ENCODE data around the gene SDF2L1. TPM values are rescaled to one million over a fixed set of nuclear protein-coding genes. Genes with fewer than 3 reads are reported as not detected.

The SDF2L1 gene
- total RNA-seq, 1 donor from 2014 or later: 24.0 TPM

GRCh38 chr22:21598302-21598701 lies 43.8 kb upstream of the SDF2L1 start:
- no peak for TF ChIP-seq CTCF (IDR thresholded peaks at IDR 0.05; ENCODE audit: partially characterized antibody, unreplicated experiment)
- Mint-ChIP-seq H3K9me3 (ENCODE audit: unreplicated experiment) (peaks cover 10% of the 10 kb centered on the region), H3K4me1 (ENCODE audit: low read depth, unreplicated experiment) (peaks cover 20% of the 10 kb centered on the region), H3K36me3 (ENCODE audit: unreplicated experiment) (peaks cover 6% of the 10 kb centered on the region), H3K27me3 (ENCODE audit: unreplicated experiment) (peaks cover 5% of the 10 kb centered on the region), H3K4me3 (ENCODE audit: unreplicated experiment) (no peak overlapping the region), H3K27ac (ENCODE audit: unreplicated experiment) (no peak overlapping the region)
- no peak for DNase-seq

GRCh38 chr22:21599053-21599893 lies 42.8 kb upstream of the SDF2L1 start:
- Mint-ChIP-seq H3K27me3 (ENCODE audit: unreplicated experiment) (peaks cover 5% of the 10 kb centered on the region), H3K36me3 (ENCODE audit: unreplicated experiment) (peaks cover 2% of the 10 kb centered on the region), H3K4me1 (ENCODE audit: low read depth, unreplicated experiment) (peaks cover 10% of the 10 kb centered on the region), H3K4me3 (ENCODE audit: unreplicated experiment) (no peak overlapping the region), H3K9me3 (ENCODE audit: unreplicated experiment) (peaks cover 9% of the 10 kb centered on the region), H3K27ac (ENCODE audit: unreplicated experiment) (peak overlapping the region; percentile 74)
- DNase-seq: no peak
- TF ChIP-seq CTCF (IDR thresholded peaks at IDR 0.05; ENCODE audit: partially characterized antibody, unreplicated experiment): no peak

- H3K9me3 Mint-ChIP-seq (ENCODE audit: unreplicated experiment): peaks cover 8% of the 10 kb centered on the region
- no peak overlapping the region for H3K4me3 Mint-ChIP-seq (ENCODE audit: unreplicated experiment)
- no peak for TF ChIP-seq CTCF (IDR thresholded peaks at IDR 0.05; ENCODE audit: partially characterized antibody, unreplicated experiment)
- H3K4me1 Mint-ChIP-seq (ENCODE audit: low read depth, unreplicated experiment): peaks cover 6% of the 10 kb centered on the region
- peak overlapping the region; percentile 40 for H3K27ac Mint-ChIP-seq (ENCODE audit: unreplicated experiment)
- H3K27me3 Mint-ChIP-seq (ENCODE audit: unreplicated experiment): peaks cover 3% of the 10 kb centered on the region
- no peak for DNase-seq
- no peaks in the 10 kb centered on the region for H3K36me3 Mint-ChIP-seq (ENCODE audit: unreplicated experiment)
These were observed 39.5 kb upstream of the SDF2L1 start for GRCh38 chr22:21602579-21602978.

GRCh38 chr22:21603973-21604372 lies 38.1 kb upstream of the SDF2L1 start:
- no peak for DNase-seq
- Mint-ChIP-seq H3K36me3 (ENCODE audit: unreplicated experiment) (no peaks in the 10 kb centered on the region), H3K27ac (ENCODE audit: unreplicated experiment) (no peak overlapping the region), H3K4me1 (ENCODE audit: low read depth, unreplicated experiment) (peaks cover 7% of the 10 kb centered on the region), H3K9me3 (ENCODE audit: unreplicated experiment) (peaks cover 7% of the 10 kb centered on the region), H3K27me3 (ENCODE audit: unreplicated experiment) (peaks cover 4% of the 10 kb centered on the region), H3K4me3 (ENCODE audit: unreplicated experiment) (no peak overlapping the region)
- TF ChIP-seq CTCF (IDR thresholded peaks at IDR 0.05; ENCODE audit: partially characterized antibody, unreplicated experiment): no peak

GRCh38 chr22:21605887-21606564 lies 36.1 kb upstream of the SDF2L1 start:
- H3K4me1 Mint-ChIP-seq (ENCODE audit: low read depth, unreplicated experiment): peaks cover 2% of the 10 kb centered on the region
- no peak overlapping the region for H3K4me3 Mint-ChIP-seq (ENCODE audit: unreplicated experiment)
- peaks cover 4% of the 10 kb centered on the region for H3K27me3 Mint-ChIP-seq (ENCODE audit: unreplicated experiment)
- TF ChIP-seq CTCF (IDR thresholded peaks at IDR 0.05; ENCODE audit: partially characterized antibody, unreplicated experiment): no peak
- H3K27ac Mint-ChIP-seq (ENCODE audit: unreplicated experiment): no peak overlapping the region
- no peaks in the 10 kb centered on the region for H3K36me3 Mint-ChIP-seq (ENCODE audit: unreplicated experiment)
- H3K9me3 Mint-ChIP-seq (ENCODE audit: unreplicated experiment): peaks cover 4% of the 10 kb centered on the region
- DNase-seq: no peak

All from glutamatergic neuron (in vitro differentiated cells).